ENCODE results near the gene KCNMA1. TPM values are rescaled to one million over a fixed set of nuclear protein-coding genes. Genes with fewer than 3 reads are reported as not detected.

Gene KCNMA1
- polyA plus RNA-seq, 1 of the 3 experiments (the other 2 are of a cell fraction): 107 TPM

GRCh38 chr10:77325233-77325537 is 312.4 kb downstream of the KCNMA1 start (continued):
- TF ChIP-seq EZH2phosphoT487 (IDR thresholded peaks at IDR 0.05; ENCODE audit: borderline replicate concordance, low read depth) (no peak), CHD2 (IDR thresholded peaks at IDR 0.05; ENCODE audit: low read length, partially characterized antibody) (no peak), RCOR1 (IDR thresholded peaks at IDR 0.05; ENCODE audit: low read length) (no peak), IRF3 (IDR thresholded peaks at IDR 0.05; ENCODE audit: low read depth, low read length) (no peak), SIN3A (IDR thresholded peaks at IDR 0.05; ENCODE audit: borderline replicate concordance, low read depth, low read length) (no peak)

DNA sequence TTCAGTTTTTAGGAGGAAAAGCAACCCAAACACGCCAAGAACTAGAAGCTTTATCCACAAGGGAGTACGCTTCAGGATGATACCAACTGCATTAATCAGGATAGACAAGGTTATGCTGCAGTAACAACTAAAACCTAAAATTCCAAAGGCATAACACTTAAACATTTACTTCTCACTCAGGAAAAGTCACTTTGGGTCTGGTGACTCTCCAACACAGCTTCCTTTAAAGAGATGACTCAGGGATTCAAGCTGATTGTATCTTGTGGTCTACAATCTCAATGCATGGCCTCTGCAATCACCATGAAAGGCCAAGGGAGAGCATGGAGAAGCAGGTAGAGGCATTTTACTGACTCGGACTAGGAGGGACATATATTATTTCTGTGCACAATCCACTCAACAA is 315.8 kb downstream of the KCNMA1 start:
- H3K4me3 ChIP-seq (ENCODE audit: low read depth in 2 of 2, low read length in 1 of 2): no peak overlapping the region
- TF ChIP-seq FOSL2 (IDR thresholded peaks at IDR 0.05; ENCODE audit: borderline replicate concordance, low read depth): no peak
- TF ChIP-seq TCF12 (IDR thresholded peaks at IDR 0.05): peak; percentile 40
- POLR2A ChIA-PET: no interaction called here

GRCh38 chr10:77320971-77321471 is 316.6 kb downstream of the KCNMA1 start:
- Histone ChIP-seq H4K20me1 (ENCODE audit: insufficient read depth) (no peaks in the 10 kb centered on the region), H3K4me1 (ENCODE audit: control insufficient read depth in 1 of 2, insufficient read depth in 2 of 2, low read depth in 1 of 2, low read length in 1 of 2) (peaks cover 0 to 5% of the 10 kb centered on the region in 2 experiments; a peak in 2 of 4 replicates), H3K27ac (ENCODE audit: low read depth in 2 of 2, low read length in 1 of 2) (peak overlapping the region; percentile 74 to 83; a peak in 3 of 4 replicates), H3K4me2 (peak overlapping the region; percentile 37; the same call in 1 of the 2 replicates), H3K9me2 (no peaks in the 10 kb centered on the region), H3K79me2 (ENCODE audit: insufficient read depth) (peaks cover 6% of the 10 kb centered on the region; the same call in 1 of the 2 replicates), H3K9ac (no peak overlapping the region), H3F3A (replicated peaks; ENCODE audit: insufficient read depth) (peaks cover 24% of the 10 kb centered on the region), H3K9me3 (no peaks in the 10 kb centered on the region), H3K27me3 (ENCODE audit: insufficient read depth) (no peaks in the 10 kb centered on the region), H2AFZ (ENCODE audit: low read depth) (no peak overlapping the region), H3K36me3 (replicated peaks in 1 of 2; ENCODE audit: control insufficient read depth in 1 of 2, insufficient read depth in 2 of 2, low read length in 1 of 2) (no peaks in the 10 kb centered on the region), H3K4me3 (ENCODE audit: low read depth in 2 of 2, low read length in 1 of 2) (no peak overlapping the region)
- DNase-seq: no peak
- CTCF ChIA-PET: interaction anchor here (1.1 kb wide), 1 partner anchor 155 kb away, joined by 4 read pairs; no protein-coding TSS in a partner anchor
- 0% methylated on average over 2 of the region's 2 CpGs for WGBS (ENCODE audit: low lambda C conversion rate)
- POLR2A ChIA-PET: no interaction called here
- TF ChIP-seq RFX5 (IDR thresholded peaks at IDR 0.05; ENCODE audit: low read length) (no peak), YY1 (IDR thresholded peaks at IDR 0.05; ENCODE audit: low read depth) (0 out of 2 replicates have a peak, but pooled peaks have one; percentile 57), MEF2A (IDR thresholded peaks at IDR 0.05; ENCODE audit: borderline replicate concordance, low read depth) (peak; percentile 88), FOXM1 (IDR thresholded peaks at IDR 0.05; ENCODE audit: low read depth) (peak; percentile 86; the same call in 1 of the 2 replicates), IRF3 (IDR thresholded peaks at IDR 0.05; ENCODE audit: low read depth, low read length) (no peak), JUND (IDR thresholded peaks at IDR 0.05) (peak; percentile 76), USF2 (IDR thresholded peaks at IDR 0.05; ENCODE audit: borderline replicate concordance, low read depth, low read length) (no peak), RXRA (IDR thresholded peaks at IDR 0.05; ENCODE audit: borderline replicate concordance, low read depth) (peak; percentile 92), POLR2AphosphoS5 (IDR thresholded peaks at IDR 0.05; ENCODE audit: low read depth, low read length) (peak; percentile 56), ELF1 (IDR thresholded peaks at IDR 0.05) (no peak; the same call in 1 of the 2 replicates), SIN3A (IDR thresholded peaks at IDR 0.05; ENCODE audit: borderline replicate concordance, low read depth, low read length) (peak; percentile 22; the same call in 1 of the 2 replicates), CTCF (IDR thresholded peaks at IDR 0.05) (no peak), FOSL2 (IDR thresholded peaks at IDR 0.05; ENCODE audit: borderline replicate concordance, low read depth) (peak; percentile 69), NRF1 (IDR thresholded peaks at IDR 0.05; ENCODE audit: low read depth, low read length) (no peak)
- TF ChIP-seq, protein P1, sequence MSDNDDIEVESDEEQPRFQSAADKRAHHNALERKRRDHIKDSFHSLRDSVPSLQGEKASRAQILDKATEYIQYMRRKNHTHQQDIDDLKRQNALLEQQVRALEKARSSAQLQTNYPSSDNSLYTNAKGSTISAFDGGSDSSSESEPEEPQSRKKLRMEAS (IDR thresholded peaks at IDR 0.05; ENCODE audit: low read depth): peak; percentile 56; the same call in 1 of the 2 replicates

More for the DNA sequence above, 315.8 kb downstream of the KCNMA1 start:
- H3K4me1 ChIP-seq (ENCODE audit: control insufficient read depth in 1 of 2, insufficient read depth in 2 of 2, low read depth in 1 of 2, low read length in 1 of 2): peaks cover 0 to 5% of the 10 kb centered on the region in 2 experiments; a peak in 2 of 4 replicates
- H3K4me2 ChIP-seq: no peak overlapping the region
- no peaks in the 10 kb centered on the region for H3K9me2 ChIP-seq
- no peaks in the 10 kb centered on the region for H3K27me3 ChIP-seq (ENCODE audit: insufficient read depth)
- no peak for DNase-seq
- no peak overlapping the region for H3K9ac ChIP-seq
- peak overlapping the region; percentile 67 to 83; a peak in 3 of 4 replicates for H3K27ac ChIP-seq (ENCODE audit: low read depth in 2 of 2, low read length in 1 of 2)
- H2AFZ ChIP-seq (ENCODE audit: low read depth): no peak overlapping the region
- peaks cover 24% of the 10 kb centered on the region for H3F3A ChIP-seq (replicated peaks; ENCODE audit: insufficient read depth)
- no peaks in the 10 kb centered on the region for H3K9me3 ChIP-seq
- WGBS (ENCODE audit: low lambda C conversion rate): 73% methylated on average over 3 of the region's 3 CpGs
- H4K20me1 ChIP-seq (ENCODE audit: insufficient read depth): no peaks in the 10 kb centered on the region
- no peaks in the 10 kb centered on the region for H3K36me3 ChIP-seq (replicated peaks in 1 of 2; ENCODE audit: control insufficient read depth in 1 of 2, insufficient read depth in 2 of 2, low read length in 1 of 2)
- CTCF ChIA-PET: interaction anchor here (1.1 kb wide), 1 partner anchor 156 kb away, joined by 4 read pairs; no protein-coding TSS in a partner anchor
- peaks cover 6% of the 10 kb centered on the region; the same call in 1 of the 2 replicates for H3K79me2 ChIP-seq (ENCODE audit: insufficient read depth)

Measured in SK-N-SH (cell line).